Epithelial cell of proximal tubule (primary cell): ENCODE measurements around the gene TBPL1. TPM values are rescaled to one million over a fixed set of nuclear protein-coding genes. Genes with fewer than 3 reads are reported as not detected.
"Not testable (repeated sequence)": the region's sequence is repeated elsewhere in the genome, so short reads cannot be mapped to it uniquely, and the experiment has no call there.

ENCODE experiments used
- DNase-seq: peaks from one replicate; pipeline ENCODE4 v3.0.0-alpha.2; 2011; ENCODE audit warnings: low read depth
- H3K4me3 ChIP-seq: 2 replicates; pipeline ENCODE4 v1.5.1; 2011; ENCODE audit warnings: low read depth, mild to moderate bottlenecking, low read length
- total RNA-seq: library from RNA; depleted of rRNA; stranded (reverse); fragments of >200 nt; gene quantifications from 2 replicates; pipeline ENCODE4 v1.2.3, GENCODE V29; 2015
- TF ChIP-seq, protein P1 (sequence below): conservative IDR thresholded peaks from 2 replicates; pipeline ENCODE4 v1.5.1; 2012; ENCODE audit warnings: low read depth, mild to moderate bottlenecking, low read length

TBPL1 gene
- total RNA-seq, 1 donor from 2014 or later = 24.7 TPM

DNA sequence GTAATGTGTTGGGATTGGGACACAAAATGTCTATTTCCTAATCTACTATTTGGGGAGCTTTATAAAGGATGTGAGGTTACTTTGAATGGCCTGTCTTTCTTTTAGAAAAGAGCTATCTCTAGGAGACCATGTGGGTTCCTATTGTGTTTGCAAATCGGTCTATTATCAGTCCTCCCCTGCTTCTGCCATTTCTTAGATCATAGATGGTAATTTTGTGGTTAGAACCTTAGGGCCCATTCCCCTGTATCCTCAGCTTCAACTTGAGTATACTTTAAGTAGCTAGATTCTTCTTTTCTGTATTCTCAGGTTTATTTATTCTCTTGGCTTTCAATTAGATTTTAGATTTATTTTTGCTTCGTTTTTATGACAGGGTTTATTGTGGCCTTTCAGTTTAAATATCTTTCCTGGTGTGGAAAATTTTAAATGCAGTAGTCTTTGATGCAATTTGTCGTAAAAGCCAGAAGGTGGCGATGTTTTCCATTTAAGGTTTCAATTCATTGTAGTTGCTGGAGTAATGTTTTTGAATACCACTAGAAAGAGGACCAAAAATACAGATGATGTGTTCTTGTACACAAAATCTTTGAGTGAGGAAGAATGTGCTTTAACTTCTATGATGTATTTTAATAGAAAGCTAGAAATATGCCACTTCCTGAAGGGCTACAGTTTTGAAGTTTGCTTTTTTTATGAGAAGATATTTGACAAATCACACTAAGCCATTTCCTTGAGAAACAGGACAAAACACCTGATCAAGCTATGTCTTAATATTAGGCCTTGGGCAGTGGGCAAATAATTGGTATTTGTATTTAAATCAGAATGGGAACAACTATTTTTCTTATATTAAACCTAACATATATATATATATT lies 20.3 kb downstream of the TBPL1 start:
- H3K4me3 ChIP-seq = no peak overlapping the region
- no peak for DNase-seq
- TF ChIP-seq, protein P1, sequence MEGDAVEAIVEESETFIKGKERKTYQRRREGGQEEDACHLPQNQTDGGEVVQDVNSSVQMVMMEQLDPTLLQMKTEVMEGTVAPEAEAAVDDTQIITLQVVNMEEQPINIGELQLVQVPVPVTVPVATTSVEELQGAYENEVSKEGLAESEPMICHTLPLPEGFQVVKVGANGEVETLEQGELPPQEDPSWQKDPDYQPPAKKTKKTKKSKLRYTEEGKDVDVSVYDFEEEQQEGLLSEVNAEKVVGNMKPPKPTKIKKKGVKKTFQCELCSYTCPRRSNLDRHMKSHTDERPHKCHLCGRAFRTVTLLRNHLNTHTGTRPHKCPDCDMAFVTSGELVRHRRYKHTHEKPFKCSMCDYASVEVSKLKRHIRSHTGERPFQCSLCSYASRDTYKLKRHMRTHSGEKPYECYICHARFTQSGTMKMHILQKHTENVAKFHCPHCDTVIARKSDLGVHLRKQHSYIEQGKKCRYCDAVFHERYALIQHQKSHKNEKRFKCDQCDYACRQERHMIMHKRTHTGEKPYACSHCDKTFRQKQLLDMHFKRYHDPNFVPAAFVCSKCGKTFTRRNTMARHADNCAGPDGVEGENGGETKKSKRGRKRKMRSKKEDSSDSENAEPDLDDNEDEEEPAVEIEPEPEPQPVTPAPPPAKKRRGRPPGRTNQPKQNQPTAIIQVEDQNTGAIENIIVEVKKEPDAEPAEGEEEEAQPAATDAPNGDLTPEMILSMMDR = peak; percentile 73

DNA sequence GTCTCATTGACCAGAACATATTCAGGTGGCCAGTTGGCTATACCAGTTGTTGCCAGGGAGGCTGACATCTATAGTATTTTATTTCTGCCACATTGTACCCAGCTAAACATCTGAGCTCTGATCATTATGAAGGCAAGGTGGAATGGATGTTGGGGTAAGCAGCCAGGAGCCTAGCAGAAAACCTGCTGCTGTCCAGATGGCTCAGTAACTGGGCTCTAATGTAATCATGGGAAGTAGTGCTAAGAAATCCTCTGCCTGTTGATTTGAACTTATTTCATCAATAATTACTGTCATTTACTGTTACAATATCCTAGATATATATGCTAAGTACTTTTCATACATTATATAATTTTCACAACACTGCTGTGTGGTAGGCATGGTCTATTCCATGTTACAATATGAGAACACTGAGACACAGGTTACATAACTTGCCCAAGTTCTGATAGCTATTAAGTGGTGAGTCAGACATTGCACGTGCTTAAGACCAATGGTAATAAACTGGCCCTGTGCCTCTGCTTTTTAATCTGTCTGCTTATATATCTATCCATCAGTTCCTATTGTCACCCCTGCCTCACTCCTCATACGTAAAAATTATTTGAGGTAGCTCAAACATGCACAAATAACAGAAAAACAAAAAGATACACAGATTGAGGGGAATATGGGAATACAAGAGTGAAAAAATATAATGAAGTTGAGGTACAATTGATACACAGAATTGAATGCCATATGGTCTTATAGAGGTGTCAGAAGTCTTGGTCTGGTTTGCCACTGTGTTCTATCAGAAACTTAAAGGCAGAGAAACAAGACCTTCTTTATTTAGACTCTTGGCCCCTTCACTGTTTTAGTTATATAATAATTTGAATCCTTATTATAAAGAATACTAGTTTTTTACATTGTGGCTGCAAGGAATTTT lies 25.2 kb downstream of the TBPL1 start:
- TF ChIP-seq, protein P1 = no peak
- no peak for DNase-seq
- H3K4me3 ChIP-seq = no peak overlapping the region

DNA sequence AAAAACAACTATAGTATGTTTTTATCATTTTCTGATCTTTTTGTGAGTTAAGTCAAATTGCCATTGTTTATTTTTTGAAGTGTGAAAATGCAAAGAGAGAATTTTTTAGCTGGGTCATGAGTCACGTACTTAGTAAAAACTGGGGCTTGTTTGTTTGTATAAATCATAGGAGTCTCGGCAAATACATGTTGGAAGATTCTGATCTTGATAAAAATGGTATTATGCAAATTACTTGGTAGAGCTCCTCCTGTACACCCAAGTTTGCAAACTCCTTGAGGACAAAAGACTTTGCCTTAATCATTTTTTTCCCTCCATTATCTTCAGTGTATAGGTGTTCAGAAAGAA lies 25.8 kb downstream of the TBPL1 start:
- no peak overlapping the region for H3K4me3 ChIP-seq
- TF ChIP-seq, protein P1 = no peak
- DNase-seq = no peak

DNA sequence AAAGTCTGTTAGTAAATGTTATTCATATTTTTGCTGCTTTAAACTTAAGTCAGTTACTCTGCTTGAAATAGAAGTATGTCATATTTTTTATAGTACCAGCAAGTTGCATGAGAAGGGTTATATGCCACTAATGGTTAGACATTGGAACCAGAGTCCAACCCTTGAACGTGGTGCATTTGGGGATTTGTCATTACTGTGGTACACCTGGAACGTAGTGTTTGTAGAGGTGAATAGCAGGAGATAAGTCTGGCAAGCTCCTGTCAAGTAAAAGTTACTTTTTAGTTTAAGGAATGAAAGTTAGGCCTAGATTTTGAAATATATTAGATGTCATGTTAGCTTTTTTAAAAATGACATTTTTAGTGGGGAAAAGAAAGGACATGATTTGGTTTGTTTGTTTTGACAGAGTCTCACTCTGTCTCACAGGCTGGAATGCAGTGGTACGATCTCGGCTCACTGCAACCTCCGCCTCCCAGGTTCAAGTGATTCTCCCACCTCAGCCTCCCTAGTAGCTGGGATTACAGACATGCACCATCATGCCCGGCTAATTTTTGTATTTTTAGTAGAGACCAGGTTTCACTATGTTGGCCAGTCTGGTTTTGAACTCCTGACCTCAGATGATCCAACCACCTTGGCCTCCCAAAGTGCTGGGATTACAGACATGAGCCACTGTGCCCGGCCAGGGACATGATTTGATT lies 26.4 kb downstream of the TBPL1 start:
- H3K4me3 ChIP-seq, DNase-seq: not testable (repeated sequence)

DNA sequence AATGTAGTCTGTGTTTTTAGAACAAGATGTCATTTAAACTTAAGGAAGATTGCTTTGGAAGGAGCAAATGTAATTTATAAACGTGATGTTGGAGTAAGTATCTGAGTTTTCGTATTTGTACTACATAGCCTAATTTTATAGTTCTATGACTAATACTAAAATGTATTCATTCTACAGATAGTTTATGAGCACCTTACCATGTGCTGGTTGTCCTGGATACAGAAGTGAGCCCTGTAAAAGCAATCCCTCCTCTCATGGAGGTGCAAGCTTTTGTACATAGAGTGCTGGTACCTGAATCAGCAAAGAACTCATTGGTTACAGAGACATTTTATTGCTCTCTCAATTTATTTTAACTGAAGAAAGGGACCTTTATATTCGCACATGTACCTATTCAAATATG lies 27.1 kb downstream of the TBPL1 start:
- DNase-seq = no peak
- no peak overlapping the region for H3K4me3 ChIP-seq
- TF ChIP-seq, protein P1 = no peak

DNA sequence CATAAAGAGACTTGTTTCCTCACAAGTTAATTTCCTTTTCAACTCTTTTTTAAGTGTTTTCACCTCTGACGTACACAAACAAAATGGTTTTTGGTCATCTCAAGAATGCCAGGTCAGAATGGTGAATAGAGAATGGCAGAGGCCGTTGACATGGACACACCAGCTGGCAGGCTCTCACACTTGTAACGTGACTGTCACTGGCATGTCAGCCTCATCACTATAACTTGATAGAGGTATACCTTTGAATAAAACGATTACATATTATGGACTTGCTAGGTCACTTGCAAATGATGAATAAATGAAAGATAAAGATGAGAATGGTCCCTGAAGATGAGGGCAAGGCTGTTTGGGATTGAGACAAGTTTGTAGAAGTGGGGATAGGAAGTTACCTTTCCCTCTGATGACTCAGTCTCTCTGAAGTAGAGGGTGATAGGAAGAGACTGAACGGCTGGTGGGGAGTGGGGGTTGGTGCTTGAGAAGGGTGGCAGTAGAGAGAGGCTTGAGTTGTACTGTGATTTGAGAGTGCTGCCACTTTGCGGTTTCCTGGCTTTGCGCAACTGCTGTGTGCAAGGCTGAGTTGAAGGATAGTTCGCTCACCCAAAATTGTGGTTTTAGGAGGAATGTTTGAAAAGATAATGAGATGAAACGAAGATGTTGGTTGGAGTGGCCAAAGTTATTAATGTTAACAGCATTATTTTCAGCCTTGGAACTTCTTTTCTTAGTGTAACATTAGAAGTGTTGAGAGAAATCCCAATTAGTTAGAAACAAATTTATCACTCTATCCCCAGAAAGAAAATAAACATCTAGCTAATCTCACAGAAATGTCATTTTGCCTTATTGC lies 30.3 kb downstream of the TBPL1 start:
- H3K4me3 ChIP-seq = no peak overlapping the region
- no peak for DNase-seq

More for the DNA sequence above, 30.3 kb downstream of the TBPL1 start:
- TF ChIP-seq, protein P1 = no peak
